Muscle layer of colon (tissue), 2 donors: ENCODE measurements around the gene ARL6IP5.

Experiments used
- H3K27ac ChIP-seq: one replicate; pipeline ENCODE4 v1.7.0; 2013; ENCODE audit warnings: low read depth, mild to moderate bottlenecking, low read length, moderate library complexity
- H3K27me3 ChIP-seq, 2 donors: one replicate each; pipeline ENCODE4 v1.7.0; 2013; ENCODE audit warnings: low read length in 2 of 2, mild to moderate bottlenecking in 2 of 2; ENCODE audit not compliant: insufficient read depth in 2 of 2, control insufficient read depth in 1 of 2
- H3K36me3 ChIP-seq: one replicate; pipeline ENCODE4 v1.7.0; 2013; ENCODE audit warnings: mild to moderate bottlenecking, low read length; ENCODE audit not compliant: insufficient read depth
- H3K4me1 ChIP-seq: one replicate; pipeline ENCODE4 v1.7.0; 2013; ENCODE audit warnings: mild to moderate bottlenecking, low read length; ENCODE audit not compliant: insufficient read depth
- H3K4me3 ChIP-seq, 2 donors: one replicate each; pipeline ENCODE4 v1.7.0; 2013; ENCODE audit warnings: low read length in 2 of 2, low read depth in 1 of 2, mild to moderate bottlenecking in 1 of 2, moderate library complexity in 1 of 2
- H3K9ac ChIP-seq: one replicate; pipeline ENCODE4 v1.7.0; 2013; ENCODE audit warnings: low read length
- H3K9me3 ChIP-seq: one replicate; pipeline ENCODE4 v1.7.0; 2013; ENCODE audit warnings: mild to moderate bottlenecking, low read length
- donor health status: abdominal sarcoma.
- donor health status: Adenocarcinoma of cecum.

Gene ARL6IP5

GRCh38 chr3:69142797-69143454, 58.2 kb downstream of the ARL6IP5 start:
- Histone ChIP-seq H3K4me3 (no peak overlapping the region), H3K4me1 (no peaks in the 10 kb centered on the region), H3K9me3 (no peaks in the 10 kb centered on the region), H3K27ac (no peak overlapping the region), H3K9ac (no peak overlapping the region), H3K27me3 (no peaks in the 10 kb centered on the region), H3K36me3 (no peaks in the 10 kb centered on the region)

- no peak overlapping the region for H3K27ac ChIP-seq
- no peaks in the 10 kb centered on the region for H3K36me3 ChIP-seq
These were observed 58.9 kb downstream of the ARL6IP5 start for GRCh38 chr3:69143612-69144011.

GRCh38 chr3:69144631-69145245, 60.0 kb downstream of the ARL6IP5 start:
- Histone ChIP-seq H3K4me1 (no peaks in the 10 kb centered on the region), H3K9ac (no peak overlapping the region), H3K36me3 (no peaks in the 10 kb centered on the region)

More at GRCh38 chr3:69143612-69144011, 58.9 kb downstream of the ARL6IP5 start:
- H3K9ac ChIP-seq: no peak overlapping the region
- no peaks in the 10 kb centered on the region for H3K27me3 ChIP-seq
- H3K4me3 ChIP-seq: no peak overlapping the region
- no peaks in the 10 kb centered on the region for H3K4me1 ChIP-seq
- no peaks in the 10 kb centered on the region for H3K9me3 ChIP-seq

GRCh38 chr3:69145688-69146087, 61.0 kb downstream of the ARL6IP5 start:
- Histone ChIP-seq H3K36me3 (no peaks in the 10 kb centered on the region), H3K4me3 (no peak overlapping the region), H3K9me3 (no peaks in the 10 kb centered on the region), H3K27me3 (no peaks in the 10 kb centered on the region), H3K9ac (no peak overlapping the region), H3K4me1 (no peaks in the 10 kb centered on the region), H3K27ac (no peak overlapping the region)

More at GRCh38 chr3:69144631-69145245, 60.0 kb downstream of the ARL6IP5 start:
- no peaks in the 10 kb centered on the region for H3K27me3 ChIP-seq
- H3K4me3 ChIP-seq: no peak overlapping the region
- no peaks in the 10 kb centered on the region for H3K9me3 ChIP-seq
- H3K27ac ChIP-seq: no peak overlapping the region

- Histone ChIP-seq H3K27me3 (no peaks in the 10 kb centered on the region), H3K36me3 (no peaks in the 10 kb centered on the region), H3K27ac (no peak overlapping the region), H3K4me3 (no peak overlapping the region), H3K4me1 (no peaks in the 10 kb centered on the region), H3K9me3 (no peaks in the 10 kb centered on the region), H3K9ac (no peak overlapping the region)
These were observed 64.8 kb downstream of the ARL6IP5 start for GRCh38 chr3:69149586-69149985.
